Raji (cell line): ENCODE results near the gene MTA1.
A peak's percentile ranks its signal among the peaks of the same experiment; 100 is the strongest.

Experiments used
- POLR2A ChIP-seq: IDR thresholded peaks from 2 replicates; pipeline ENCODE4 v1.6.1; 2011; ENCODE audit warnings: low read depth, low read length, control low read depth; ENCODE audit not compliant: insufficient read depth

The MTA1 gene

GRCh38 chr14:105412771-105413543 is 6.7 kb upstream of the MTA1 start:
- 0 out of 2 replicates have a peak, but pooled peaks have one; percentile 2 for TF ChIP-seq POLR2A

- no peak for TF ChIP-seq POLR2A
Observed at GRCh38 chr14:105413544-105413886, 6.1 kb upstream of the MTA1 start.

- no peak; the same call in 1 of the 2 replicates for TF ChIP-seq POLR2A
Observed at GRCh38 chr14:105414456-105415371, 4.9 kb upstream of the MTA1 start.

GRCh38 chr14:105415481-105416428 is 3.9 kb upstream of the MTA1 start:
- TF ChIP-seq POLR2A: no peak

GRCh38 chr14:105416671-105417070 is 3.0 kb upstream of the MTA1 start:
- TF ChIP-seq POLR2A: no peak

- no peak for TF ChIP-seq POLR2A
Observed at GRCh38 chr14:105417690-105418121, 1.9 kb upstream of the MTA1 start.

GRCh38 chr14:105418269-105419194 is 1.1 kb upstream of the MTA1 start:
- TF ChIP-seq POLR2A: no peak

- TF ChIP-seq POLR2A: 0 out of 2 replicates have a peak, but pooled peaks have one; percentile 33
Observed at GRCh38 chr14:105420101-105420973, 710 bp downstream of the MTA1 start.

- TF ChIP-seq POLR2A: no peak
Observed at GRCh38 chr14:105420974-105421674, 1.5 kb downstream of the MTA1 start.

- TF ChIP-seq POLR2A: no peak
Observed at GRCh38 chr14:105421723-105422615, 2.3 kb downstream of the MTA1 start.
